ENCODE results near the gene PARD6G. TPM values are rescaled to one million over a fixed set of nuclear protein-coding genes. Genes with fewer than 3 reads are reported as not detected.

Gene PARD6G
- total and polyA plus RNA-seq, 2 experiments from 2014 or later: 6.9 to 18.5 TPM

DNA sequence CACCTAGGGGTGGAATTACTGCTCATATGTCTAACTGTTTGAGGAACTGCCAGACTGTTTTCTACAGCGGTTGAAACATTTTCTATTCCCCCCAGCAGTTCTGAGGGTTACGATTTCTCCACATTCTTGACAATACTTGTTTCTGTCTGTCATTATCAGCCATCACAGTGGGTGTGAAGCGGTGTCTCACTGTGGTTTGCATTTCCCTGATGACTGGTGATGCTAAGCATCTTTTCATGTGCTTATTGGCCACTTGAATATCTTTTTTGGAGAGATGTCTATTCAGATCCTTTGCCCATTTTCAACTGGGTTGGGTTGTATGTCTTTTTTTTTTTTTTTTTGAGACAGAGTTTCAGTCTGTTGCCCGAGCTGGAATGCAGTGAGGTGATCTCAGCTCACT lies 75.3 kb downstream of the PARD6G start (continued):
- TF ChIP-seq, protein P1, sequence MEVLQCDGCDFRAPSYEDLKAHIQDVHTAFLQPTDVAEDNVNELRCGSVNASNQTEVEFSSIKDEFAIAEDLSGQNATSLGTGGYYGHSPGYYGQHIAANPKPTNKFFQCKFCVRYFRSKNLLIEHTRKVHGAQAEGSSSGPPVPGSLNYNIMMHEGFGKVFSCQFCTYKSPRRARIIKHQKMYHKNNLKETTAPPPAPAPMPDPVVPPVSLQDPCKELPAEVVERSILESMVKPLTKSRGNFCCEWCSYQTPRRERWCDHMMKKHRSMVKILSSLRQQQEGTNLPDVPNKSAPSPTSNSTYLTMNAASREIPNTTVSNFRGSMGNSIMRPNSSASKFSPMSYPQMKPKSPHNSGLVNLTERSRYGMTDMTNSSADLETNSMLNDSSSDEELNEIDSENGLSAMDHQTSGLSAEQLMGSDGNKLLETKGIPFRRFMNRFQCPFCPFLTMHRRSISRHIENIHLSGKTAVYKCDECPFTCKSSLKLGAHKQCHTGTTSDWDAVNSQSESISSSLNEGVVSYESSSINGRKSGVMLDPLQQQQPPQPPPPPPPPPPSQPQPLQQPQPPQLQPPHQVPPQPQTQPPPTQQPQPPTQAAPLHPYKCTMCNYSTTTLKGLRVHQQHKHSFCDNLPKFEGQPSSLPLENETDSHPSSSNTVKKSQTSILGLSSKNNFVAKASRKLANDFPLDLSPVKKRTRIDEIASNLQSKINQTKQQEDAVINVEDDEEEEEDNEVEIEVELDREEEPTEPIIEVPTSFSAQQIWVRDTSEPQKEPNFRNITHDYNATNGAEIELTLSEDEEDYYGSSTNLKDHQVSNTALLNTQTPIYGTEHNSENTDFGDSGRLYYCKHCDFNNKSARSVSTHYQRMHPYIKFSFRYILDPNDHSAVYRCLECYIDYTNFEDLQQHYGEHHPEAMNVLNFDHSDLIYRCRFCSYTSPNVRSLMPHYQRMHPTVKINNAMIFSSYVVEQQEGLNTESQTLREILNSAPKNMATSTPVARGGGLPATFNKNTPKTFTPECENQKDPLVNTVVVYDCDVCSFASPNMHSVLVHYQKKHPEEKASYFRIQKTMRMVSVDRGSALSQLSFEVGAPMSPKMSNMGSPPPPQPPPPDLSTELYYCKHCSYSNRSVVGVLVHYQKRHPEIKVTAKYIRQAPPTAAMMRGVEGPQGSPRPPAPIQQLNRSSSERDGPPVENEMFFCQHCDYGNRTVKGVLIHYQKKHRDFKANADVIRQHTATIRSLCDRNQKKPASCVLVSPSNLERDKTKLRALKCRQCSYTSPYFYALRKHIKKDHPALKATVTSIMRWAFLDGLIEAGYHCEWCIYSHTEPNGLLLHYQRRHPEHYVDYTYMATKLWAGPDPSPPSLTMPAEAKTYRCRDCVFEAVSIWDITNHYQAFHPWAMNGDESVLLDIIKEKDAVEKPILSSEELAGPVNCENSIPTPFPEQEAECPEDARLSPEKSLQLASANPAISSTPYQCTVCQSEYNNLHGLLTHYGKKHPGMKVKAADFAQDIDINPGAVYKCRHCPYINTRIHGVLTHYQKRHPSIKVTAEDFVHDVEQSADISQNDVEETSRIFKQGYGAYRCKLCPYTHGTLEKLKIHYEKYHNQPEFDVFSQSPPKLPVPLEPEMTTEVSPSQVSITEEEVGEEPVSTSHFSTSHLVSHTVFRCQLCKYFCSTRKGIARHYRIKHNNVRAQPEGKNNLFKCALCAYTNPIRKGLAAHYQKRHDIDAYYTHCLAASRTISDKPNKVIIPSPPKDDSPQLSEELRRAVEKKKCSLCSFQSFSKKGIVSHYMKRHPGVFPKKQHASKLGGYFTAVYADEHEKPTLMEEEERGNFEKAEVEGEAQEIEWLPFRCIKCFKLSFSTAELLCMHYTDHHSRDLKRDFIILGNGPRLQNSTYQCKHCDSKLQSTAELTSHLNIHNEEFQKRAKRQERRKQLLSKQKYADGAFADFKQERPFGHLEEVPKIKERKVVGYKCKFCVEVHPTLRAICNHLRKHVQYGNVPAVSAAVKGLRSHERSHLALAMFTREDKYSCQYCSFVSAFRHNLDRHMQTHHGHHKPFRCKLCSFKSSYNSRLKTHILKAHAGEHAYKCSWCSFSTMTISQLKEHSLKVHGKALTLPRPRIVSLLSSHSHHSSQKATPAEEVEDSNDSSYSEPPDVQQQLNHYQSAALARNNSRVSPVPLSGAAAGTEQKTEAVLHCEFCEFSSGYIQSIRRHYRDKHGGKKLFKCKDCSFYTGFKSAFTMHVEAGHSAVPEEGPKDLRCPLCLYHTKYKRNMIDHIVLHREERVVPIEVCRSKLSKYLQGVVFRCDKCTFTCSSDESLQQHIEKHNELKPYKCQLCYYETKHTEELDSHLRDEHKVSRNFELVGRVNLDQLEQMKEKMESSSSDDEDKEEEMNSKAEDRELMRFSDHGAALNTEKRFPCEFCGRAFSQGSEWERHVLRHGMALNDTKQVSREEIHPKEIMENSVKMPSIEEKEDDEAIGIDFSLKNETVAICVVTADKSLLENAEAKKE (CRISPR knock-in tag; IDR thresholded peaks at IDR 0.05): no peak
- TF ChIP-seq, protein P2, sequence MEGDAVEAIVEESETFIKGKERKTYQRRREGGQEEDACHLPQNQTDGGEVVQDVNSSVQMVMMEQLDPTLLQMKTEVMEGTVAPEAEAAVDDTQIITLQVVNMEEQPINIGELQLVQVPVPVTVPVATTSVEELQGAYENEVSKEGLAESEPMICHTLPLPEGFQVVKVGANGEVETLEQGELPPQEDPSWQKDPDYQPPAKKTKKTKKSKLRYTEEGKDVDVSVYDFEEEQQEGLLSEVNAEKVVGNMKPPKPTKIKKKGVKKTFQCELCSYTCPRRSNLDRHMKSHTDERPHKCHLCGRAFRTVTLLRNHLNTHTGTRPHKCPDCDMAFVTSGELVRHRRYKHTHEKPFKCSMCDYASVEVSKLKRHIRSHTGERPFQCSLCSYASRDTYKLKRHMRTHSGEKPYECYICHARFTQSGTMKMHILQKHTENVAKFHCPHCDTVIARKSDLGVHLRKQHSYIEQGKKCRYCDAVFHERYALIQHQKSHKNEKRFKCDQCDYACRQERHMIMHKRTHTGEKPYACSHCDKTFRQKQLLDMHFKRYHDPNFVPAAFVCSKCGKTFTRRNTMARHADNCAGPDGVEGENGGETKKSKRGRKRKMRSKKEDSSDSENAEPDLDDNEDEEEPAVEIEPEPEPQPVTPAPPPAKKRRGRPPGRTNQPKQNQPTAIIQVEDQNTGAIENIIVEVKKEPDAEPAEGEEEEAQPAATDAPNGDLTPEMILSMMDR (conservative IDR thresholded peaks at IDR 0.05; ENCODE audit: low read depth in 2 of 2): no peak

GRCh38 chr18:80171054-80171872 lies 76.1 kb downstream of the PARD6G start:
- H3K4me3 Mint-ChIP-seq: peak overlapping the region; percentile 38; the same call in 1 of the 3 replicates
- no peaks in the 10 kb centered on the region for H3K4me1 ChIP-seq (ENCODE audit: insufficient read depth)
- H3K9me3 Mint-ChIP-seq: no peaks in the 10 kb centered on the region; the same call in 2 of the 3 replicates
- no peak overlapping the region for H3K27ac Mint-ChIP-seq
- H3K36me3 Mint-ChIP-seq (ENCODE audit: low read depth): no peaks in the 10 kb centered on the region
- no peaks in the 10 kb centered on the region for H3K79me2 ChIP-seq (replicated peaks; ENCODE audit: insufficient read depth)
- no peak overlapping the region for H3K4me2 ChIP-seq
- no peak overlapping the region for H3K27ac ChIP-seq (ENCODE audit: low read depth)
- ATAC-seq (peak; percentile 87), DNase-seq (ENCODE audit: low spot score) (peak; percentile 70)
- H3F3A ChIP-seq (replicated peaks; ENCODE audit: low read depth): no peaks in the 10 kb centered on the region
- H4K20me1 ChIP-seq (replicated peaks; ENCODE audit: insufficient read depth): no peaks in the 10 kb centered on the region
- peaks cover 10% of the 10 kb centered on the region for H3K27me3 Mint-ChIP-seq (ENCODE audit: insufficient read depth, low read depth, poor library complexity)
- H3K4me3 ChIP-seq: no peak overlapping the region
- no peak overlapping the region for H2AFZ ChIP-seq
- no peak for TF ChIP-seq EZH2 (IDR thresholded peaks at IDR 0.05; ENCODE audit: low read depth, unreplicated experiment)
- no peak for TF ChIP-seq CREB1 (CRISPR knock-in tag; IDR thresholded peaks at IDR 0.05; ENCODE audit: low read depth)
- TF ChIP-seq, protein P2 (conservative IDR thresholded peaks at IDR 0.05; ENCODE audit: low read depth in 2 of 2): peak; percentile 95 to 97
- H3K4me1 Mint-ChIP-seq: peaks cover 3% of the 10 kb centered on the region; the same call in 2 of the 3 replicates
- no peaks in the 10 kb centered on the region for H3K36me3 ChIP-seq (ENCODE audit: insufficient read depth)
- no peaks in the 10 kb centered on the region for H3K9me2 ChIP-seq (ENCODE audit: insufficient read depth)
- H3K27me3 ChIP-seq (ENCODE audit: insufficient read depth): no peaks in the 10 kb centered on the region
